H1 (cell line): ENCODE measurements around the gene TPP1.

Source experiments
- ATF2 ChIP-seq: IDR thresholded peaks from 2 replicates; pipeline ENCODE4 v1.6.1; 2012; ENCODE audit warnings: low read length, inconsistent platforms
- ATF3 ChIP-seq: IDR thresholded peaks from 2 replicates; pipeline ENCODE4 v1.6.1; 2011; ENCODE audit warnings: low read depth, mild to moderate bottlenecking, low read length; ENCODE audit not compliant: insufficient read depth
- EGR1 ChIP-seq: IDR thresholded peaks from 2 replicates; pipeline ENCODE4 v1.6.1; 2011; ENCODE audit warnings: low read depth, low read length, borderline replicate concordance
- EP300 ChIP-seq, 2 experiments: IDR thresholded peaks; 1 replicate in 1 of 2; 2 replicates in 1 of 2; pipeline ENCODE4 v1.6.1; 2011 to 2012; ENCODE audit warnings: low read depth in 2 of 2, low read length in 2 of 2, mild to moderate bottlenecking in 2 of 2, borderline replicate concordance in 1 of 2, inconsistent platforms in 1 of 2, moderate library complexity in 1 of 2
- EZH2 ChIP-seq: fragments of 200-600 bp; sonication (generic); IDR thresholded peaks from 2 replicates; pipeline ENCODE4 v1.7.1; 2012; ENCODE audit warnings: low read depth, mild to moderate bottlenecking, moderate library complexity, low read length, inconsistent platforms; ENCODE audit not compliant: severe bottlenecking
- HDAC2 ChIP-seq, 2 experiments: fragments of 300-600 bp in 1 of 2; sonication (generic) in 1 of 2; IDR thresholded peaks; 2 replicates each; pipeline ENCODE4 v1.6.1; 2011 to 2012; ENCODE audit warnings: low read depth in 2 of 2, low read length in 2 of 2, mild to moderate bottlenecking in 2 of 2, moderate library complexity in 2 of 2, borderline replicate concordance in 1 of 2, inconsistent platforms in 1 of 2
- HDAC6 ChIP-seq: IDR thresholded peaks from one replicate; pipeline ENCODE4 v1.7.1; 2012; ENCODE audit warnings: low read depth, mild to moderate bottlenecking, inconsistent platforms, low read length, moderate library complexity
- POLR2A ChIP-seq, 2 experiments: IDR thresholded peaks; 1 replicate in 1 of 2; 2 replicates in 1 of 2; pipeline ENCODE4 v1.6.1; 2011; ENCODE audit warnings: low read depth in 2 of 2, low read length in 2 of 2, mild to moderate bottlenecking in 2 of 2; ENCODE audit errors: control extremely low read depth in 1 of 2
- RAD21 ChIP-seq, 2 experiments: IDR thresholded peaks in 1 of 2; conservative IDR thresholded peaks in 1 of 2; 2 replicates each; pipeline ENCODE4 v1.6.1; 2011; ENCODE audit warnings: low read depth in 2 of 2, low read length in 2 of 2, improper control_type of control experiment in 1 of 2, inconsistent platforms in 1 of 2, mild to moderate bottlenecking in 1 of 2, moderate library complexity in 1 of 2
- SIN3A ChIP-seq, 2 experiments: IDR thresholded peaks in 1 of 2; conservative IDR thresholded peaks in 1 of 2; 2 replicates each; pipeline ENCODE4 v1.6.1; 2011 to 2012; ENCODE audit warnings: low read length in 2 of 2, improper control_type of control experiment in 1 of 2, low read depth in 1 of 2, mild to moderate bottlenecking in 1 of 2
- TAF1 ChIP-seq: IDR thresholded peaks from 2 replicates; pipeline ENCODE4 v1.6.1; 2011; ENCODE audit warnings: mild to moderate bottlenecking, low read depth, low read length
- TF ChIP-seq, protein P1 (sequence below), 3 experiments: IDR thresholded peaks; 1 replicate in 2 of 3; 2 replicates in 1 of 3; pipeline versions ENCODE4 v1.5.1 to v1.6.1; 2011; ENCODE audit warnings: low read length in 3 of 3, mild to moderate bottlenecking in 3 of 3, inconsistent platforms in 2 of 3, low read depth in 1 of 3, moderate library complexity in 1 of 3; ENCODE audit not compliant: insufficient read depth in 1 of 3; ENCODE audit errors: control extremely low read depth in 1 of 3

- TF ChIP-seq, protein P1, sequence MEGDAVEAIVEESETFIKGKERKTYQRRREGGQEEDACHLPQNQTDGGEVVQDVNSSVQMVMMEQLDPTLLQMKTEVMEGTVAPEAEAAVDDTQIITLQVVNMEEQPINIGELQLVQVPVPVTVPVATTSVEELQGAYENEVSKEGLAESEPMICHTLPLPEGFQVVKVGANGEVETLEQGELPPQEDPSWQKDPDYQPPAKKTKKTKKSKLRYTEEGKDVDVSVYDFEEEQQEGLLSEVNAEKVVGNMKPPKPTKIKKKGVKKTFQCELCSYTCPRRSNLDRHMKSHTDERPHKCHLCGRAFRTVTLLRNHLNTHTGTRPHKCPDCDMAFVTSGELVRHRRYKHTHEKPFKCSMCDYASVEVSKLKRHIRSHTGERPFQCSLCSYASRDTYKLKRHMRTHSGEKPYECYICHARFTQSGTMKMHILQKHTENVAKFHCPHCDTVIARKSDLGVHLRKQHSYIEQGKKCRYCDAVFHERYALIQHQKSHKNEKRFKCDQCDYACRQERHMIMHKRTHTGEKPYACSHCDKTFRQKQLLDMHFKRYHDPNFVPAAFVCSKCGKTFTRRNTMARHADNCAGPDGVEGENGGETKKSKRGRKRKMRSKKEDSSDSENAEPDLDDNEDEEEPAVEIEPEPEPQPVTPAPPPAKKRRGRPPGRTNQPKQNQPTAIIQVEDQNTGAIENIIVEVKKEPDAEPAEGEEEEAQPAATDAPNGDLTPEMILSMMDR (IDR thresholded peaks at IDR 0.05; ENCODE audit: control extremely low read depth in 1 of 3, insufficient read depth in 1 of 3, low read depth in 1 of 3, low read length in 3 of 3): no peak
- TF ChIP-seq EZH2 (no peak), TAF1 (no peak), ATF2 (no peak), ATF3 (no peak), POLR2A (IDR thresholded peaks at IDR 0.05; ENCODE audit: control extremely low read depth in 1 of 2, low read depth in 2 of 2, low read length in 2 of 2) (no peak), HDAC2 (IDR thresholded peaks at IDR 0.05; ENCODE audit: borderline replicate concordance in 1 of 2, low read depth in 2 of 2, low read length in 2 of 2) (no peak), RAD21 (IDR thresholded peaks at IDR 0.05 in 1 of 2, conservative IDR thresholded peaks at IDR 0.05 in 1 of 2; ENCODE audit: low read depth in 2 of 2, low read length in 2 of 2) (no peak), SIN3A (conservative IDR thresholded peaks at IDR 0.05 in 1 of 2, IDR thresholded peaks at IDR 0.05 in 1 of 2; ENCODE audit: low read depth in 1 of 2, low read length in 2 of 2) (no peak), EP300 (IDR thresholded peaks at IDR 0.05; ENCODE audit: borderline replicate concordance in 1 of 2, low read depth in 2 of 2, low read length in 2 of 2) (no peak), EGR1 (no peak), HDAC6 (no peak)
Measured at GRCh38 chr11:6632116-6633073, 13.2 kb upstream of the TPP1 start.
